ENCODE results near the gene PRLH.
A peak's percentile ranks its signal among the peaks of the same experiment; 100 is the strongest.

Gene PRLH

GRCh38 chr2:237564526-237565131 is 1.7 kb upstream of the PRLH start:
- ATAC-seq (replicated peaks) (no peak), DNase-seq (no peak)
- Mint-ChIP-seq H3K36me3 (no peaks in the 10 kb centered on the region), H3K4me3 (no peak overlapping the region), H3K4me1 (no peaks in the 10 kb centered on the region), H3K27me3 (peaks cover 29 to 31% of the 10 kb centered on the region in 2 donors), H3K9me3 (peaks cover 0 to 3% of the 10 kb centered on the region in 2 donors), H3K27ac (no peak overlapping the region)

GRCh38 chr2:237565974-237566373 is 400 bp upstream of the PRLH start:
- Mint-ChIP-seq H3K9me3 (peaks cover 0 to 3% of the 10 kb centered on the region in 2 donors), H3K36me3 (no peaks in the 10 kb centered on the region), H3K27ac (no peak overlapping the region), H3K27me3 (peaks cover 27 to 34% of the 10 kb centered on the region in 2 donors), H3K4me3 (no peak overlapping the region), H3K4me1 (no peaks in the 10 kb centered on the region)
- DNase-seq: no peak
- no peak for ATAC-seq (replicated peaks)

- no peak overlapping the region for H3K27ac Mint-ChIP-seq
- ATAC-seq (replicated peaks): no peak
- peaks cover 0 to 3% of the 10 kb centered on the region in 2 donors for H3K9me3 Mint-ChIP-seq
- H3K27me3 Mint-ChIP-seq: peaks cover 24 to 39% of the 10 kb centered on the region in 2 donors
- no peaks in the 10 kb centered on the region for H3K36me3 Mint-ChIP-seq
- no peak overlapping the region for H3K4me3 Mint-ChIP-seq
- H3K4me1 Mint-ChIP-seq: peaks cover 4 to 8% of the 10 kb centered on the region in 2 donors
- no peak for DNase-seq
Measured at GRCh38 chr2:237567276-237568029, 1.1 kb downstream of the PRLH start.

GRCh38 chr2:237568121-237568660 is 1.8 kb downstream of the PRLH start:
- peaks cover 20 to 35% of the 10 kb centered on the region in 2 donors for H3K27me3 Mint-ChIP-seq
- H3K4me3 Mint-ChIP-seq: no peak overlapping the region
- peaks cover 0 to 3% of the 10 kb centered on the region in 2 donors for H3K9me3 Mint-ChIP-seq
- DNase-seq (no peak), ATAC-seq (replicated peaks) (no peak)
- H3K27ac Mint-ChIP-seq: no peak overlapping the region
- peaks cover 4 to 8% of the 10 kb centered on the region in 2 donors for H3K4me1 Mint-ChIP-seq
- H3K36me3 Mint-ChIP-seq: no peaks in the 10 kb centered on the region

- Mint-ChIP-seq H3K9me3 (peaks cover 0 to 3% of the 10 kb centered on the region in 2 donors), H3K4me3 (no peak overlapping the region), H3K27ac (no peak overlapping the region), H3K4me1 (peaks cover 4 to 8% of the 10 kb centered on the region in 2 donors), H3K27me3 (peaks cover 15 to 33% of the 10 kb centered on the region in 2 donors), H3K36me3 (no peaks in the 10 kb centered on the region)
- no peak for DNase-seq
- ATAC-seq (replicated peaks): no peak
Measured at GRCh38 chr2:237569041-237569440, 2.7 kb downstream of the PRLH start.

- Mint-ChIP-seq H3K4me1 (peaks cover 4 to 8% of the 10 kb centered on the region in 2 donors), H3K4me3 (no peak overlapping the region), H3K9me3 (peaks cover 0 to 3% of the 10 kb centered on the region in 2 donors), H3K27me3 (peaks cover 9 to 33% of the 10 kb centered on the region in 2 donors), H3K36me3 (no peaks in the 10 kb centered on the region), H3K27ac (no peak overlapping the region)
- DNase-seq: no peak
- ATAC-seq (replicated peaks): no peak
Measured at GRCh38 chr2:237569896-237570295, 3.5 kb downstream of the PRLH start.

- H3K36me3 Mint-ChIP-seq: no peaks in the 10 kb centered on the region
- ATAC-seq (replicated peaks) (no peak), DNase-seq (no peak)
Measured at GRCh38 chr2:237570776-237571335, 4.5 kb downstream of the PRLH start.

GRCh38 chr2:237571551-237571950 is 5.2 kb downstream of the PRLH start:
- DNase-seq (no peak), ATAC-seq (replicated peaks) (no peak)
- Mint-ChIP-seq H3K9me3 (peaks cover 0 to 3% of the 10 kb centered on the region in 2 donors), H3K4me1 (peaks cover 4 to 8% of the 10 kb centered on the region in 2 donors), H3K27me3 (peaks cover 9 to 33% of the 10 kb centered on the region in 2 donors), H3K27ac (no peak overlapping the region), H3K36me3 (no peaks in the 10 kb centered on the region), H3K4me3 (no peak overlapping the region)

More at GRCh38 chr2:237570776-237571335, 4.5 kb downstream of the PRLH start:
- Mint-ChIP-seq H3K27ac (no peak overlapping the region), H3K4me3 (no peak overlapping the region), H3K9me3 (peaks cover 0 to 3% of the 10 kb centered on the region in 2 donors), H3K4me1 (peaks cover 4 to 8% of the 10 kb centered on the region in 2 donors), H3K27me3 (peaks cover 9 to 33% of the 10 kb centered on the region in 2 donors)

- no peaks in the 10 kb centered on the region for H3K36me3 Mint-ChIP-seq
Measured at GRCh38 chr2:237572021-237572741, 5.8 kb downstream of the PRLH start.

GRCh38 chr2:237572742-237573101 is 6.3 kb downstream of the PRLH start:
- H3K36me3 Mint-ChIP-seq: no peaks in the 10 kb centered on the region
- ATAC-seq (replicated peaks) (no peak), DNase-seq (no peak)
- peaks cover 0 to 3% of the 10 kb centered on the region in 2 donors for H3K9me3 Mint-ChIP-seq
- peaks cover 4 to 8% of the 10 kb centered on the region in 2 donors for H3K4me1 Mint-ChIP-seq
- no peak overlapping the region for H3K4me3 Mint-ChIP-seq
- no peak overlapping the region for H3K27ac Mint-ChIP-seq
- peaks cover 9 to 30% of the 10 kb centered on the region in 2 donors for H3K27me3 Mint-ChIP-seq

More at GRCh38 chr2:237572021-237572741, 5.8 kb downstream of the PRLH start:
- no peak overlapping the region for H3K27ac Mint-ChIP-seq
- H3K9me3 Mint-ChIP-seq: peaks cover 0 to 3% of the 10 kb centered on the region in 2 donors
- peaks cover 9 to 33% of the 10 kb centered on the region in 2 donors for H3K27me3 Mint-ChIP-seq
- no peak overlapping the region for H3K4me3 Mint-ChIP-seq
- peak; percentile 98 to 100 for ATAC-seq (replicated peaks)
- H3K4me1 Mint-ChIP-seq: peaks cover 4 to 8% of the 10 kb centered on the region in 2 donors
- DNase-seq: peak; percentile 78

GRCh38 chr2:237573721-237574415 is 7.5 kb downstream of the PRLH start:
- Mint-ChIP-seq H3K9me3 (peaks cover 0 to 2% of the 10 kb centered on the region in 2 donors), H3K36me3 (no peaks in the 10 kb centered on the region), H3K27me3 (peaks cover 7 to 26% of the 10 kb centered on the region in 2 donors), H3K4me3 (no peak overlapping the region), H3K27ac (no peak overlapping the region), H3K4me1 (peaks cover 4 to 8% of the 10 kb centered on the region in 2 donors)
- DNase-seq: no peak
- no peak for ATAC-seq (replicated peaks)

GRCh38 chr2:237574467-237574866 is 8.1 kb downstream of the PRLH start:
- H3K9me3 Mint-ChIP-seq: no peaks in the 10 kb centered on the region
- H3K4me3 Mint-ChIP-seq: no peak overlapping the region
- H3K4me1 Mint-ChIP-seq: peaks cover 4 to 8% of the 10 kb centered on the region in 2 donors

More at GRCh38 chr2:237574467-237574866, 8.1 kb downstream of the PRLH start:
- Mint-ChIP-seq H3K36me3 (no peaks in the 10 kb centered on the region), H3K27ac (no peak overlapping the region), H3K27me3 (peaks cover 4 to 21% of the 10 kb centered on the region in 2 donors)
- ATAC-seq (replicated peaks): no peak
- DNase-seq: no peak
